Testis (tissue), 3 donors: ENCODE data around the gene ZCCHC7. TPM values are rescaled to one million over a fixed set of nuclear protein-coding genes. Genes with fewer than 3 reads are reported as not detected.

Source experiments
- DNase-seq: peaks from one replicate; pipeline ENCODE4 v3.0.0-alpha.2; 2019
- H3K27ac ChIP-seq, 2 donors: fragments of 200-600 bp; sonication (generic); one replicate each; pipeline ENCODE4 v1.5.1; 2019
- H3K27me3 ChIP-seq: fragments of 200-600 bp; sonication (generic); one replicate; pipeline ENCODE4 v1.5.1; 2019
- H3K36me3 ChIP-seq: fragments of 200-600 bp; sonication (generic); one replicate; pipeline ENCODE4 v1.5.1; 2017; ENCODE audit warnings: low read depth; ENCODE audit errors: missing control alignments
- H3K4me1 ChIP-seq: fragments of 200-600 bp; sonication (generic); one replicate; pipeline ENCODE4 v1.5.1; 2019
- H3K4me3 ChIP-seq, 2 donors: fragments of 200-600 bp; sonication (generic); one replicate each; pipeline ENCODE4 v1.5.1; 2017 to 2019
- H3K9me3 ChIP-seq: fragments of 200-600 bp; sonication (generic); one replicate; pipeline ENCODE4 v1.5.1; 2017
- CTCF ChIP-seq, 3 experiments: fragments of 450-650 bp in 2 of 3; fragments of 200-600 bp in 1 of 3; sonication (generic) in 1 of 3; IDR thresholded peaks; one replicate each; pipeline ENCODE4 v1.5.1; 2016 to 2019; ENCODE audit warnings: antibody characterized with exemption in 3 of 3, mild to moderate bottlenecking in 2 of 3, moderate library complexity in 1 of 3
- POLR2A ChIP-seq: fragments of 450-650 bp; IDR thresholded peaks from one replicate; pipeline ENCODE4 v1.6.1; 2017; ENCODE audit warnings: antibody characterized with exemption, mild to moderate bottlenecking, moderate library complexity
- WGBS, 2 donors: methylation state at CpG; one replicate each; pipeline ENCODE4 v1.1.5; 2018; 5-methylcytosine and 5-hydroxymethylcytosine counted together
- intact Hi-C: fragments of 100-400 bp; cut with DNase I; formaldehyde crosslinking; loops from one replicate; pipeline ENCODE4 v1.15.1; 2023; ENCODE audit warnings: low total_unique reads
- polyA plus RNA-seq: library from polyadenylated mRNA; stranded (reverse); fragments of 350-450 nt; fragmentation: Illumina TruSeq; extraction: RNeasy Lipid Tissue Mini Kit (QIAGEN cat#74804); gene quantifications from one replicate; pipeline ENCODE4 v1.2.3, GENCODE V29; 2014; ENCODE audit warnings: low read depth, low replicate concordance; ENCODE audit not compliant: insufficient read depth
- total RNA-seq, 2 donors: library from RNA; depleted of rRNA; stranded (reverse); fragments of >200 nt; gene quantifications; one replicate each; pipeline ENCODE4 v1.2.3, GENCODE V29; 2016

Gene ZCCHC7
- total and polyA plus RNA-seq, 3 donors from 2014 or later = 14.4 to 20.6 (median 18.5) TPM

GRCh38 chr9:37295178-37295577 lies 174.8 kb downstream of the ZCCHC7 start:
- 70 to 73% methylated on average over 1 of the region's 1 CpG for WGBS, 2 donors
- intact Hi-C loops = no loop called here
- no peaks in the 10 kb centered on the region for H3K27me3 ChIP-seq
- no peaks in the 10 kb centered on the region for H3K36me3 ChIP-seq
- no peak overlapping the region for H3K27ac ChIP-seq
- H3K4me3 ChIP-seq = no peak overlapping the region
- TF ChIP-seq CTCF (IDR thresholded peaks at IDR 0.05) (no peak), POLR2A (no peak)
- H3K4me1 ChIP-seq = no peaks in the 10 kb centered on the region
- no peaks in the 10 kb centered on the region for H3K9me3 ChIP-seq
- no peak for DNase-seq

GRCh38 chr9:37295796-37296195 lies 175.4 kb downstream of the ZCCHC7 start:
- Histone ChIP-seq H3K27ac (no peak overlapping the region), H3K4me3 (no peak overlapping the region), H3K36me3 (no peaks in the 10 kb centered on the region), H3K9me3 (no peaks in the 10 kb centered on the region), H3K4me1 (no peaks in the 10 kb centered on the region), H3K27me3 (no peaks in the 10 kb centered on the region)
- DNase-seq = no peak
- intact Hi-C loops = no loop called here
- TF ChIP-seq POLR2A (no peak), CTCF (IDR thresholded peaks at IDR 0.05) (no peak)

- H3K4me1 ChIP-seq = no peaks in the 10 kb centered on the region
- 83 to 87% methylated on average over 3 of the region's 3 CpGs for WGBS, 2 donors
- no peaks in the 10 kb centered on the region for H3K36me3 ChIP-seq
- no peak for DNase-seq
- no peak for TF ChIP-seq CTCF (IDR thresholded peaks at IDR 0.05)
- no peak for TF ChIP-seq POLR2A
- intact Hi-C loops = no loop called here
- no peak overlapping the region for H3K4me3 ChIP-seq
- no peaks in the 10 kb centered on the region for H3K9me3 ChIP-seq
- no peaks in the 10 kb centered on the region for H3K27me3 ChIP-seq
- H3K27ac ChIP-seq = no peak overlapping the region
Observed at GRCh38 chr9:37297592-37297991, 177.2 kb downstream of the ZCCHC7 start.

- no peak overlapping the region for H3K27ac ChIP-seq
- no peaks in the 10 kb centered on the region for H3K27me3 ChIP-seq
- intact Hi-C loops = no loop called here
- H3K9me3 ChIP-seq = no peaks in the 10 kb centered on the region
- 45 to 54% methylated on average over 1 of the region's 1 CpG for WGBS, 2 donors
- no peak overlapping the region for H3K4me3 ChIP-seq
- no peak for TF ChIP-seq POLR2A
- no peak for TF ChIP-seq CTCF (IDR thresholded peaks at IDR 0.05)
- H3K36me3 ChIP-seq = no peaks in the 10 kb centered on the region
- no peaks in the 10 kb centered on the region for H3K4me1 ChIP-seq
- no peak for DNase-seq
Observed at GRCh38 chr9:37300620-37301019, 180.2 kb downstream of the ZCCHC7 start.

- Histone ChIP-seq H3K36me3 (no peaks in the 10 kb centered on the region), H3K27me3 (no peaks in the 10 kb centered on the region), H3K4me3 (no peak overlapping the region), H3K4me1 (no peaks in the 10 kb centered on the region), H3K27ac (no peak overlapping the region), H3K9me3 (no peaks in the 10 kb centered on the region)
- TF ChIP-seq CTCF (IDR thresholded peaks at IDR 0.05) = no peak
- TF ChIP-seq POLR2A = no peak
- DNase-seq = no peak
- intact Hi-C loops = no loop called here
- 85 to 95% methylated on average over 2 of the region's 2 CpGs for WGBS, 2 donors
Observed at GRCh38 chr9:37301042-37301853, 180.9 kb downstream of the ZCCHC7 start.
